ENCODE data around the gene BACE2. TPM values are rescaled to one million over a fixed set of nuclear protein-coding genes. Genes with fewer than 3 reads are reported as not detected.

Gene BACE2
- total and polyA plus RNA-seq, 2 of the 13 experiments (the other 11 are each of a cell fraction or from before 2014, with no cell fraction given) = 0.07 to 0.11 TPM

GRCh38 chr21:41322496-41323382, 154.8 kb downstream of the BACE2 start (continued):
- peak in 1 of 2 experiments; percentile 32; a peak in 1 of 4 replicates for TF ChIP-seq REST (IDR thresholded peaks at IDR 0.05; ENCODE audit: borderline replicate concordance in 1 of 2, low read depth in 1 of 2, low read length in 2 of 2)
- 0 out of 2 replicates have a peak, but pooled peaks have one; percentile 9 for TF ChIP-seq TSC22D2 (CRISPR knock-in tag; IDR thresholded peaks at IDR 0.05; ENCODE audit: borderline replicate concordance)
- TF ChIP-seq HCFC1 (IDR thresholded peaks at IDR 0.05; ENCODE audit: low read depth, low read length) = no peak
- TF ChIP-seq ZNF142 (CRISPR knock-in tag; IDR thresholded peaks at IDR 0.05) = 0 out of 2 replicates have a peak, but pooled peaks have one; percentile 1
- TF ChIP-seq PPARG (CRISPR knock-in tag; conservative IDR thresholded peaks at IDR 0.05) = 0 out of 2 replicates have a peak, but pooled peaks have one; percentile 54
- peak; percentile 72 for TF ChIP-seq MYC (CRISPR knock-in tag; IDR thresholded peaks at IDR 0.05; ENCODE audit: borderline replicate concordance)
- no peak for TF ChIP-seq RARG (CRISPR knock-in tag; IDR thresholded peaks at IDR 0.05; ENCODE audit: low read depth)
- TF ChIP-seq SOX5 (CRISPR knock-in tag; IDR thresholded peaks at IDR 0.05; ENCODE audit: borderline replicate concordance) = peak; percentile 95
- TF ChIP-seq GABPA (IDR thresholded peaks at IDR 0.05; ENCODE audit: low read depth, low read length) = no peak
- no peak for TF ChIP-seq GABPA (CRISPR knock-in tag; IDR thresholded peaks at IDR 0.05; ENCODE audit: low read depth)
- no peak for TF ChIP-seq ZNF431 (CRISPR knock-in tag; IDR thresholded peaks at IDR 0.05; ENCODE audit: borderline replicate concordance, low read depth)
- TF ChIP-seq ZBTB7A (CRISPR knock-in tag; IDR thresholded peaks at IDR 0.05) = peak; percentile 58; the same call in 1 of the 2 replicates
- TF ChIP-seq BCL6 (CRISPR knock-in tag; IDR thresholded peaks at IDR 0.05) = peak; percentile 92
- no peak for TF ChIP-seq ZNF879 (CRISPR knock-in tag; IDR thresholded peaks at IDR 0.05)
- TF ChIP-seq BORCS8-MEF2B (CRISPR knock-in tag; IDR thresholded peaks at IDR 0.05) = peak; percentile 42
- TF ChIP-seq ZNF441 (CRISPR knock-in tag; IDR thresholded peaks at IDR 0.05; ENCODE audit: borderline replicate concordance) = peak; percentile 55; the same call in 1 of the 2 replicates
- TF ChIP-seq ZNF598 (CRISPR knock-in tag; IDR thresholded peaks at IDR 0.05; ENCODE audit: borderline replicate concordance) = no peak
- no peak for TF ChIP-seq MBD4 (IDR thresholded peaks at IDR 0.05; ENCODE audit: borderline replicate concordance, low read length)
- no peak for TF ChIP-seq ZSCAN20 (CRISPR knock-in tag; IDR thresholded peaks at IDR 0.05; ENCODE audit: borderline replicate concordance)
- peak; percentile 70; the same call in 1 of the 2 replicates for TF ChIP-seq CENPT (CRISPR knock-in tag; IDR thresholded peaks at IDR 0.05; ENCODE audit: low read depth)
